Motor neuron (in vitro differentiated cells): ENCODE data around the gene SEPTIN11. TPM values are rescaled to one million over a fixed set of nuclear protein-coding genes. Genes with fewer than 3 reads are reported as not detected.
A peak's percentile ranks its signal among the peaks of the same experiment; 100 is the strongest.

Experiments
- ATAC-seq, 8 experiments: fragments of 200-7000 bp; cut with Tn5 transposase; replicated peaks in 6 of 8; 2 replicates each; pipeline ENCODE4 v1.8.0; 2021; ENCODE audit warnings: mild to moderate bottlenecking in 8 of 8, moderate library complexity in 8 of 8
- H3K27ac ChIP-seq, 2 donors: fragments of 250-450 bp; sonication (Bioruptor Pico); 2 replicates each; pipeline ENCODE4 v1.9.0; 2021; ENCODE audit warnings: antibody characterized with exemption in 2 of 2, mild to moderate bottlenecking in 2 of 2, moderate library complexity in 1 of 2
- H3K4me1 ChIP-seq, 2 donors: fragments of 250-450 bp; sonication (Bioruptor Pico); replicated peaks in 1 of 2; 2 replicates each; pipeline ENCODE4 v1.6.1; 2021; ENCODE audit warnings: antibody characterized with exemption in 2 of 2, mild to moderate bottlenecking in 2 of 2, moderate library complexity in 1 of 2
- H3K4me3 ChIP-seq, 5 donors: fragments of 250-450 bp; sonication (Bioruptor Pico); 2 replicates each; pipeline ENCODE4 v1.9.0; 2021; ENCODE audit warnings: antibody characterized with exemption in 5 of 5, mild to moderate bottlenecking in 5 of 5, moderate library complexity in 4 of 5
- WGBS, 10 experiments: fragments of 450-650 bp; shearing (Covaris generic); methylation state at CpG; one replicate each; pipeline ENCODE4 v1.0.0; 2022; 5-methylcytosine and 5-hydroxymethylcytosine counted together
- in situ Hi-C, 9 experiments: fragments of 400-800 bp; cut with MboI; loops; one replicate each; pipeline ENCODE4 v1.15.0; 2021; ENCODE audit warnings: low sequenced_read_pairs in 9 of 9, low pct_unique_long_range_greater_than_20kb in 2 of 9; ENCODE audit not compliant: unreplicated experiment in 9 of 9
- total RNA-seq, 8 experiments: library from RNA; unstranded; fragments of 300-600 nt; gene quantifications; 2 replicates each; pipeline versions ENCODE4 v1.2.3 to v1.2.4, GENCODE V29; 2022

SEPTIN11 gene
- total RNA-seq, 8 experiments from 2014 or later: 71.4 to 318 (median 88.1) TPM

DNA sequence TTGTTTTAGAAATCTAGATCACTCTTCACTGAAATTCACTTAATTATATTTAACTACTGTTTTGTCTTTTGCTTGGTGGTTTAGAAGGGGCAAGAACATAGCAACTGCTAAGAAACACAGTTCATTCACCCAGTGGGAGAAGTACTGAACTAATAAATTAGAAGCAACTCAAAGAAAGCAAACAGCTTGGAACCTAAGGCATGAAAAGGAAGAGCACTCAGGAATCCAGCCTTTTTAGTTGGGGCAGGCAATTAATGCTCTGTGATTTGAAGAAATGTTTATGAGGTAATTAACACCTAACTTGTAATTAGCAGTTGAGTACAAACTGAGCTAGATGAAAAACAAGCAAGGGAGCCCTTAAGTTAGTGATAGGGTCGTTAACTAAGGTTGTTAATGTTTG, 22.8 kb downstream of the SEPTIN11 start:
- in situ Hi-C loops: no loop called here
- Histone ChIP-seq H3K27ac (no peak overlapping the region), H3K4me1 (peaks cover 4 to 9% of the 10 kb centered on the region in 2 donors), H3K4me3 (no peak overlapping the region)
- peak in 3 of 8 experiments; percentile 32 to 89 (median 38) for ATAC-seq
- 38 to 100% (median 88%) methylated on average over 1 of the region's 1 CpG; no CpG with 5 or more reads in 3 of the 10 experiments for WGBS, 10 experiments

- 13 to 100% (median 100%) methylated on average over 1 to 2 of the region's 2 CpGs; no CpG with 5 or more reads in 2 of the 10 experiments for WGBS, 10 experiments
- in situ Hi-C loops: no loop called here
- Histone ChIP-seq H3K4me1 (peaks cover 4 to 9% of the 10 kb centered on the region in 2 donors), H3K27ac (no peak overlapping the region), H3K4me3 (no peak overlapping the region)
- ATAC-seq: no peak
These were observed 24.6 kb downstream of the SEPTIN11 start for GRCh38 chr4:76974150-76974549.

- in situ Hi-C loops: no loop called here
- Histone ChIP-seq H3K27ac (no peak overlapping the region), H3K4me1 (peaks cover 15 to 22% of the 10 kb centered on the region in 2 donors), H3K4me3 (no peak overlapping the region)
- peak in 1 of 8 experiments; percentile 41 for ATAC-seq
These were observed 27.6 kb downstream of the SEPTIN11 start for GRCh38 chr4:76977113-76977512.

DNA sequence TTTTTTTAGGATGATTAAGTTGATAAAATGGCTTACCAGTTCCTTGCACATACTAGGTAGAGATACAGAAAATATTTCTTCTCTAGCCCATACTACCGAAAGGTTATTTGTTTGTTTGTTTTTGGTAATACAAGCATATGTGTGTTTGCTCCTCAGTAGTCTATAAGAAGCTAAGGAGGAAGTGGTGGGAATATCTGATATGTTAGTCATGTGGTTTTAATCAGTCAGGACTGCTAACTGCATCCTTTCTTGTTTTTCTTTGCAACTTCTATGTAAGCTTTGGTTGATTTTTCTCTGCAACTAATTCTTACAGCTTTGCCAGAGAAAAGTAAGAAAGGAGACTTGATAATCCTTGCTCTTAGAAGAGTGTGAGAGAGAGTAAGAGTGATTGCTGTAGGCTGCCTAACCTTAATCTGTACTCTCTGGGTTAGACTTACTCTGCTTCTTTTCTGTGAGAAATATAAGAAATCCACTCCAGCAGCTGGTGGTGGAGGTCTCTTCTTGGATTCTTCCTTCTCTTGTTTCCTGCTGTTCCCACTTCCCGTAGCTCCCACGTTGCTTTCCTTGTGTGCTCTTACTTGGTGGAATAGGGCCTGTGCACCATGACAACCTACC, 28.3 kb downstream of the SEPTIN11 start:
- Histone ChIP-seq H3K4me3 (no peak overlapping the region), H3K27ac (no peak overlapping the region), H3K4me1 (peaks cover 15 to 25% of the 10 kb centered on the region in 2 donors)
- peak in 1 of 8 experiments; percentile 33 for ATAC-seq
- WGBS, 10 experiments: 8 to 100% (median 92%) methylated on average over 1 to 3 of the region's 3 CpGs
- in situ Hi-C loops: no loop called here

DNA sequence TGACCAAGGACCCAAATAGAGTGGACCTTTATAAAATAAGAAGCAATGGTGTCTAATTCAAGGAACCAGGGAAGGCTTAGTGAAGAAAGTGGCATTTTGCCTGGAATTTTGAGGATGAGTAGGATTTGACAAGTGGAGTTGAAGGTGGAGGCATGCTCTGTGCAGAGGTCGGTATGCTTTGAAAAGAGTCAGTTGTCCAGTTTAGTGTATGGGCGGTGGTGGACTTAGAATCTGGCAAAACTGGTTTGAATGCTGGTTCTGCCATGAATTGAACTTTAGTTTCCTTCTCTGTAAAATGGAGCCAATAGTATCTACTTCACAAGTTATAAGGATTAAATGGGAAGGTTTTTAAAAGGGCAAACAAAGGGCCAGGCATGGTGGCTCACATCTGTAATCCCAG, 29.7 kb downstream of the SEPTIN11 start:
- 93 to 100% (median 100%) methylated on average over 2 of the region's 2 CpGs; no CpG with 5 or more reads in 7 of the 10 experiments for WGBS, 10 experiments
- no peak overlapping the region for H3K27ac ChIP-seq
- H3K4me1 ChIP-seq: peaks cover 26 to 30% of the 10 kb centered on the region in 2 donors
- no peak overlapping the region for H3K4me3 ChIP-seq
- in situ Hi-C loops: no loop called here
- ATAC-seq: no peak

- no peak overlapping the region for H3K4me3 ChIP-seq
- peaks cover 36 to 40% of the 10 kb centered on the region in 2 donors for H3K4me1 ChIP-seq
- H3K27ac ChIP-seq: no peak overlapping the region
- in situ Hi-C loops: no loop called here
- ATAC-seq: no peak
- 67 to 100% (median 91%) methylated on average over 1 to 6 of the region's 6 CpGs; no CpG with 5 or more reads in 3 of the 10 experiments for WGBS, 10 experiments
These were observed 30.7 kb downstream of the SEPTIN11 start for GRCh38 chr4:76980261-76980660.

- Histone ChIP-seq H3K27ac (no peak overlapping the region), H3K4me3 (no peak overlapping the region), H3K4me1 (peaks cover 46 to 47% of the 10 kb centered on the region in 2 donors)
- no peak for ATAC-seq
- WGBS, 10 experiments: 60 to 100% (median 80%) methylated on average over 1 to 3 of the region's 3 CpGs; no CpG with 5 or more reads in 1 of the 10 experiments
- in situ Hi-C loops: no loop called here
These were observed 32.1 kb downstream of the SEPTIN11 start for GRCh38 chr4:76981644-76982043.

DNA sequence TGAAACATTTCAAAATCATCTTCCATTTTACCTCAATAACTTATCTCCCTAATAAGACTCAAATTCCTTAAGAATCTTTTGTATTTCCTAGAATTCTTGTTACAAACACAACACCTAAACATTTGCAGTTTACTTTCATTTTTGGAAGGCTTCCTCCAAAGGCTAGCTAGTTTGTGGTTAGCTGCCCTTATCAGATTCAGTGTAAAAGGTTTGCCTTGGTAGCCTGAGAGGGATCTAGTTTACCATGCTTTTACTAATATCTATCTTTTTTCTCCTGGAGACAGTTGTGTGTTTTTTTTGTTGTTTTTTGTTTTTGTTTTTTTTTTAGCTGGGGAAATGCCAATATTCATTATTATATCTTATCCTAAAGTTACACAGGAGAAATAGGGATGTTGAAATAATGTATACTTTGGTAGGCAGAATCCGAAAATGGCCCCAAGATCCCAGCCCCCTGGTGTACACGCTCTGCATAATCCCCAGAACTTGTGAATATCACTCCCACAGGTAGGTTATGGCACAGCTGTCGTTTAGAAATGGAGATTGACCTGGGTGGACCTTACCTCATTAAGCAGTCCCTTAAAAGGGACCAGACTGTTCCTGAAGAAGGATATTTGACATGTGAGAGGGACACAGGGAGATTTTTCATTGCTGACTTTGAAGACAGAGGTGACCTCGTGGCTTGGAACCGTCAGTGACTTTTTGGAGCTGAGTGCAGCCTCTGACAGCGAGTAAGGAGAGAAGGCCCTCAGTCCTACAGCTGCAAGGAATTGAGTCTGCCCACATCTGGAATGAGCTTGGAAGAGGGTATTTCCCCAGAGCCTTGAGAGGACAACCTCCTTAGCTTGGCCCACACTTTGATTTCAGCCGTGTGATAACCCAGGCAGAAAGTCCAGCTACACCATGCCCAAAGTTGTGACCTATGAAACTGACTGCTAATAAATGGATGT, 33.4 kb downstream of the SEPTIN11 start:
- no peak overlapping the region for H3K27ac ChIP-seq
- ATAC-seq: no peak
- peaks cover 51 to 52% of the 10 kb centered on the region in 2 donors for H3K4me1 ChIP-seq
- WGBS, 10 experiments: 32 to 100% (median 90%) methylated on average over 2 to 6 of the region's 7 CpGs; no CpG with 5 or more reads in 2 of the 10 experiments
- in situ Hi-C loops: no loop called here
- H3K4me3 ChIP-seq: no peak overlapping the region

DNA sequence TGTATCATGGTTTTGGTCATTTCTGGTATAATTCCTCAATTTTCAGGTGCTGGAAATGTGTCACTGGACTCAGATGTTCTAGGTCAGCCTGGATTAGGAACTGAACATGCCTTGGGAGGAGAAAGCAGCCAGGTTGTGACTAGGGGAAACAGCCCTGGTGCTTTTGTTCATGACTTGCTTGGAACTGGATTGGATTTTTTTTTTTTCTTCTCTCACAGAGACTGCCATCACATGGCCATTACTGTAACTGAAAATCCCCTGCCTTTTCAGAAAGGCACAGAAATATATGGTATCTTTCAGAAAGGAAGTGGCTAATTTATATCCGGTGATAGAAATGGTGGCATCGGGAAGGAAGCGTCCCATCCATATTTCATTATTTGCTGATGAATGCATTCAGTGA, 34.6 kb downstream of the SEPTIN11 start:
- H3K4me1 ChIP-seq: peaks cover 51 to 52% of the 10 kb centered on the region in 2 donors
- H3K4me3 ChIP-seq: no peak overlapping the region
- ATAC-seq: peak in 5 of 8 experiments; percentile 22 to 48 (median 27)
- no peak overlapping the region for H3K27ac ChIP-seq
- WGBS, 10 experiments: 0 to 100% (median 51%) methylated on average over 1 to 3 of the region's 3 CpGs; no CpG with 5 or more reads in 5 of the 10 experiments
- in situ Hi-C loops: no loop called here

DNA sequence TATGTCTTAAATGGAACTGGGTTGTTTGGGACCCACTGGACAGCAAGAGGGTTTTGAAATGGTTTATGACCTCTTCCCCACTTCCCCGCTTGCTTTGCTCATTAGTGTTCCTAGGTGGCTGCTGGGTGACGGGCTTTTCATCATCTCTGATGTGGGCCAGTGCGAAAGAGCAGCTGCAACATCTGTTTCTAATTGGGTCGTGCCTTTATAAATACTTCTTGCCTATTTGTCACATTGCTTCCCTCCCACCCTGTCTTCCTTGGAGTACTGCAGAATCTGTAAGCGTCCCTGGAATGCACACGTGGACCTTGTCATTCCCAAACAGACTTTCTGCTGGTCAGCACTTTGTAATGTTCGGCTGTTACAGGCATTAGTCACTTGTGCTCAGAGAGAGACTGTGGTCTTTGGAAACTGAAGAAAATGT, 35.2 kb downstream of the SEPTIN11 start:
- WGBS, 10 experiments: 0 to 24% (median 10%) methylated on average over 2 to 7 of the region's 7 CpGs; no CpG with 5 or more reads in 1 of the 10 experiments
- in situ Hi-C loops: no loop called here
- Histone ChIP-seq H3K4me1 (peaks cover 51 to 52% of the 10 kb centered on the region in 2 donors), H3K4me3 (no peak overlapping the region), H3K27ac (no peak overlapping the region)
- ATAC-seq: peak; percentile 72 to 95 (median 94)

GRCh38 chr4:76987153-76987591, 37.6 kb downstream of the SEPTIN11 start:
- H3K27ac ChIP-seq: no peak overlapping the region

DNA sequence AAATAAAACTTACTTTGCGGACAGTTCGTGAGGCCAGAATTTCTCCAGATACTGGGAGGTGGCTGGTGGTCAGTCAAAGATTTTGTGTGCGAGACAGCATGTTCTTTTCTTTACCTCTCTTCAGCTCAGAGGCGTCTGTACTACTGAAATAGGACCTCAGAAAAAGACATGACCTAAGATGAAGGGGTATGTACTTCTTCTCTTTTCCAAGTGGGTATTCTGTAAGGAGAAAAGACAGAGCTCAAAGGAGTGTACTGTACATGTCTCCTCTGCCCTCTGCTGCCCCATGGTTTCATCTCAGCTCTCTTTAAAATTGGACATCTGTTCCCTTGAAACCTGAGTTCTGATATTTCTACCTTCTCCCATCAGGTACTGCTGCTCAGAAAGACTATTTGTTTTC, 38.1 kb downstream of the SEPTIN11 start:
- 0 to 100% (median 71%) methylated on average over 1 to 4 of the region's 4 CpGs; no CpG with 5 or more reads in 2 of the 10 experiments for WGBS, 10 experiments
- Histone ChIP-seq H3K27ac (no peak overlapping the region), H3K4me3 (no peak overlapping the region), H3K4me1 (peaks cover 26 to 37% of the 10 kb centered on the region in 2 donors)
- ATAC-seq: peak in 3 of 8 experiments; percentile 6 to 23 (median 8)
- in situ Hi-C loops: no loop called here

More at GRCh38 chr4:76987153-76987591, 37.6 kb downstream of the SEPTIN11 start:
- H3K4me1 ChIP-seq: peaks cover 29 to 37% of the 10 kb centered on the region in 2 donors
- WGBS, 10 experiments: 0 to 100% (median 64%) methylated on average over 1 to 5 of the region's 5 CpGs; no CpG with 5 or more reads in 1 of the 10 experiments
- ATAC-seq: peak in 3 of 8 experiments; percentile 35 to 53 (median 47)
- in situ Hi-C loops: no loop called here
- H3K4me3 ChIP-seq: no peak overlapping the region
